Epithelial cell of esophagus (primary cell): Measurements from ENCODE around the gene DSEL.

Source experiments
- DNase-seq: peaks from one replicate; pipeline ENCODE4 v3.0.0; 2010; ENCODE audit warnings: low read depth
- H3K4me3 ChIP-seq: 2 replicates; pipeline ENCODE4 v1.5.1; 2011; ENCODE audit warnings: mild to moderate bottlenecking, low read length, control low read depth
- TF ChIP-seq, protein P1 (sequence below): IDR thresholded peaks from 2 replicates; pipeline ENCODE4 v1.5.1; 2011; ENCODE audit warnings: low read depth, mild to moderate bottlenecking, low read length, control low read depth, inconsistent platforms; ENCODE audit not compliant: insufficient read depth; ENCODE audit errors: missing control alignments

DSEL gene

GRCh38 chr18:67468038-67468437, 48.5 kb downstream of the DSEL start:
- TF ChIP-seq, protein P1, sequence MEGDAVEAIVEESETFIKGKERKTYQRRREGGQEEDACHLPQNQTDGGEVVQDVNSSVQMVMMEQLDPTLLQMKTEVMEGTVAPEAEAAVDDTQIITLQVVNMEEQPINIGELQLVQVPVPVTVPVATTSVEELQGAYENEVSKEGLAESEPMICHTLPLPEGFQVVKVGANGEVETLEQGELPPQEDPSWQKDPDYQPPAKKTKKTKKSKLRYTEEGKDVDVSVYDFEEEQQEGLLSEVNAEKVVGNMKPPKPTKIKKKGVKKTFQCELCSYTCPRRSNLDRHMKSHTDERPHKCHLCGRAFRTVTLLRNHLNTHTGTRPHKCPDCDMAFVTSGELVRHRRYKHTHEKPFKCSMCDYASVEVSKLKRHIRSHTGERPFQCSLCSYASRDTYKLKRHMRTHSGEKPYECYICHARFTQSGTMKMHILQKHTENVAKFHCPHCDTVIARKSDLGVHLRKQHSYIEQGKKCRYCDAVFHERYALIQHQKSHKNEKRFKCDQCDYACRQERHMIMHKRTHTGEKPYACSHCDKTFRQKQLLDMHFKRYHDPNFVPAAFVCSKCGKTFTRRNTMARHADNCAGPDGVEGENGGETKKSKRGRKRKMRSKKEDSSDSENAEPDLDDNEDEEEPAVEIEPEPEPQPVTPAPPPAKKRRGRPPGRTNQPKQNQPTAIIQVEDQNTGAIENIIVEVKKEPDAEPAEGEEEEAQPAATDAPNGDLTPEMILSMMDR = no peak
- no peak overlapping the region for H3K4me3 ChIP-seq
- no peak for DNase-seq

DNA sequence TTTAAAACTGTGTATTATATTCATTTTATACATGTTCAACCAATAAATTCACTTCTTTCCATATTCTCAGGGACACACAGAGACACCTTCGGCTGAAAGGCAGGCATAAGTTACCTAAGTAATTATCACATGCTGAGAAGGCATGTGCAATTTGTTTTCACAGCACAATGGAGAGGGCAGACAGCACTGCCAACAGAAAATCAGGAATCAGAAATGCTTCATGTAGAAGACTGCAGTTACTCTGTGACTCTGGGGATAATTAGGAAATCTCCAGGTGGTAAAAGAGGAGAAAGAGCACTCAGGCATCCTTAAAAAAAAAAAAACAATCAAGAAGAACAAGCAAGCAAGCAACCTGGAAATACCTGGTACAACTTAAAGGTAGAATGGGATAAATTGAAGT, 49.3 kb downstream of the DSEL start:
- no peak overlapping the region for H3K4me3 ChIP-seq
- no peak for DNase-seq
- TF ChIP-seq, protein P1 = no peak

DNA sequence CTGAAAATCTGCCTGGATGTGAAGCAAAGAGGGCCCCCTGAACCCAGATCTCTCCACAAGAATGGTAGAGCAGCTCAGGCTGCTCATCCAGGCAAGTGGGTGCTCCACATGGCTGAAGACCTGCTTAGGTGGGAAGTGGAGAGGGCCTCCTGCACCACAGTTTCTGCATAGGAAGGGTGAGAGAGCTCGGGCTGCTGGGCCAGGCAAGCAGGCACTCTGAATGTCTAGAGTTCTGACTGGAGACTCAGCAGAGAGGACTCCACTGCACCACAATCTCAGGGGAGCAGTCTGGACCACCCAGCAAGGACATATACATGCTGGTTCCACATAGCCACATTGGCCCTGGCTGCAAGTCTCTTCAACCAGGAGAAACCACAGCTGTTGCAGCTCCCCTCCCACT, 52.0 kb downstream of the DSEL start:
- TF ChIP-seq, protein P1 = no peak
- H3K4me3 ChIP-seq = no peak overlapping the region
- DNase-seq = no peak

DNA sequence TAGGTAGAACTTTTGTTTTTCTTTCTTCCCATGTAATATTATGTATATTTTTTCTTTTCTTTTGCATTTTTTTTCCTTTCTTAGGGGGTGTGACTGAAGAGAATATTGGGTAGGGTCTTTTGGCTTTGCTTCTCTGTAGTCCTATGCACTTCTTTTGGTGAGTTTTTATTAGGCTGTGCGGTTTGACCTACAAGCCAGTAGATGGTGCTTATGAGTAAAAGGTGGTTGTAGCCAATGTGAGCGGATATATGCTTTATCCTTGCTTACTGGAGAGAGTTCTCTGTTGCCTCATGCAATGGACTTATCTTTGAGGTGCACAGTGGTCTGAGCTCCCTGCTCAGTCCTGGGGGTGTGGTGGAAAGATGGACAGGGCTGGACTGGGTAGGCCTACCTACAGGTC, 52.7 kb downstream of the DSEL start:
- no peak overlapping the region for H3K4me3 ChIP-seq
- TF ChIP-seq, protein P1 = peak; percentile 58
- DNase-seq = peak; percentile 31

GRCh38 chr18:67456711-67457110, 59.8 kb downstream of the DSEL start:
- TF ChIP-seq, protein P1 = no peak
- no peak overlapping the region for H3K4me3 ChIP-seq
- DNase-seq = no peak
